ENCODE results near the gene ZNF652. TPM values are rescaled to one million over a fixed set of nuclear protein-coding genes. Genes with fewer than 3 reads are reported as not detected.
"Not testable (repeated sequence)": the region's sequence is repeated elsewhere in the genome, so short reads cannot be mapped to it uniquely, and the experiment has no call there.

ZNF652 gene
- total and polyA plus RNA-seq, 8 donors = 27.8 to 46.8 (median 30.8) TPM

GRCh38 chr17:49365667-49366066 is 3.6 kb upstream of the ZNF652 start:
- intact Hi-C loops (cut with DNase I) = no loop called here
- DNase-seq = no peak
- ATAC-seq = no peak
- Histone ChIP-seq H3K36me3 (no peaks in the 10 kb centered on the region), H3K27me3 (no peaks in the 10 kb centered on the region), H3K4me3 (no peak overlapping the region), H3K9me3 (no peaks in the 10 kb centered on the region), H3K27ac (no peak overlapping the region), H3K4me1 (peaks cover 0 to 15% of the 10 kb centered on the region in 2 donors)
- no peak for TF ChIP-seq CTCF (IDR thresholded peaks at IDR 0.05)

GRCh38 chr17:49365126-49365525 is 3.1 kb upstream of the ZNF652 start:
- intact Hi-C loops (cut with DNase I); H3K27me3 ChIP-seq; H3K9me3 ChIP-seq: not testable (repeated sequence)

GRCh38 chr17:49364119-49364518 is 2.1 kb upstream of the ZNF652 start:
- DNase-seq (no peak), ATAC-seq (no peak)
- Histone ChIP-seq H3K27ac (no peak overlapping the region), H3K36me3 (no peaks in the 10 kb centered on the region), H3K4me1 (peaks cover 3 to 26% of the 10 kb centered on the region in 2 donors), H3K9me3 (no peaks in the 10 kb centered on the region), H3K27me3 (no peaks in the 10 kb centered on the region), H3K4me3 (no peak overlapping the region)
- intact Hi-C loops (cut with DNase I) = no loop called here
- no peak for TF ChIP-seq CTCF (IDR thresholded peaks at IDR 0.05)

More at GRCh38 chr17:49365126-49365525, 3.1 kb upstream of the ZNF652 start:
- H3K4me1 ChIP-seq = peaks cover 0 to 18% of the 10 kb centered on the region in 2 donors
- not testable (repeated sequence) for H3K27ac ChIP-seq, H3K4me3 ChIP-seq, H3K36me3 ChIP-seq, DNase-seq, ATAC-seq

- intact Hi-C loops (cut with DNase I) = no loop called here
- H3K4me1 ChIP-seq = peaks cover 7 to 35% of the 10 kb centered on the region in 2 donors
- ATAC-seq (no peak), DNase-seq (no peak)
- H3K36me3 ChIP-seq = no peaks in the 10 kb centered on the region
- H3K27me3 ChIP-seq = no peaks in the 10 kb centered on the region
- H3K27ac ChIP-seq = peak overlapping the region in 1 of 2 donors; percentile 94
- no peak overlapping the region for H3K4me3 ChIP-seq
- no peaks in the 10 kb centered on the region for H3K9me3 ChIP-seq
- TF ChIP-seq CTCF (IDR thresholded peaks at IDR 0.05) = no peak
These were observed 1.2 kb upstream of the ZNF652 start for GRCh38 chr17:49363251-49363650.

DNA sequence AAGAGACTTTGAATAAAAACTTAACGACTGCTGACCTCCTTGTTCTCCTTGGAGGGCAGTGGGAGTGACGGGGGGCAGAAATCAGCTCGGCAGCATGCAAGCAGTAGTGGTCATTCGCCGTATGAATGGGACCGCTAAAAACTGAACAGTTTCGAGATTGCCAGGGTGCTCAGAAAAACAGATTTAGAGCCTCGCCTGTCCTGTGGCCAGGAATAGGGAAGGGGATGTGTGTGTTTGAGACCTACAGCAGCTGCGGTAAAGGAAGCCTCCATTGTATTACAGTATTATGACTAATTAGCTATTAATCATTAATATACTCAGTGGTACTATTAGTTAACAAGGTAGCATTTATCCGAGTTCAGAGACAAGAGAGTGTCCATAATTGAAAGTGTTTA is 670 bp upstream of the ZNF652 start:
- H3K4me1 ChIP-seq = peaks cover 7 to 40% of the 10 kb centered on the region in 2 donors
- no peak for ATAC-seq
- H3K4me3 ChIP-seq = peak overlapping the region; percentile 90 to 97
- no peak for DNase-seq
- TF ChIP-seq CTCF (IDR thresholded peaks at IDR 0.05) = no peak
- intact Hi-C loops (cut with DNase I) = no loop called here
- no peaks in the 10 kb centered on the region for H3K27me3 ChIP-seq
- H3K27ac ChIP-seq = peak overlapping the region; percentile 69 to 94
- no peaks in the 10 kb centered on the region for H3K9me3 ChIP-seq
- no peaks in the 10 kb centered on the region for H3K36me3 ChIP-seq

All from left lung (tissue), 10 donors.